Vagina (tissue), 2 donors: Measurements from ENCODE around the gene CNTNAP5.

Experiments used
- POLR2A ChIP-seq, 2 donors: fragments of 450-650 bp; IDR thresholded peaks; one replicate each; pipeline ENCODE4 v1.6.1; 2017; ENCODE audit warnings: antibody characterized with exemption in 2 of 2, mild to moderate bottlenecking in 2 of 2, moderate library complexity in 2 of 2
- POLR2AphosphoS5 ChIP-seq, 2 donors: sonication (generic); formaldehyde crosslinking; IDR thresholded peaks; one replicate each; pipeline ENCODE4 v1.9.0; 2017; ENCODE audit warnings: antibody characterized with exemption in 2 of 2, mild to moderate bottlenecking in 2 of 2, low read depth in 1 of 2; ENCODE audit not compliant: insufficient read depth in 1 of 2
- TF ChIP-seq, protein P1 (sequence below), 3 experiments: fragments of 450-650 bp in 2 of 3; fragments of 200-600 bp in 1 of 3; sonication (generic) in 1 of 3; IDR thresholded peaks; one replicate each; pipeline ENCODE4 v1.5.1; 2017 to 2019; ENCODE audit warnings: antibody characterized with exemption in 3 of 3, mild to moderate bottlenecking in 2 of 3, moderate library complexity in 2 of 3

DNA sequence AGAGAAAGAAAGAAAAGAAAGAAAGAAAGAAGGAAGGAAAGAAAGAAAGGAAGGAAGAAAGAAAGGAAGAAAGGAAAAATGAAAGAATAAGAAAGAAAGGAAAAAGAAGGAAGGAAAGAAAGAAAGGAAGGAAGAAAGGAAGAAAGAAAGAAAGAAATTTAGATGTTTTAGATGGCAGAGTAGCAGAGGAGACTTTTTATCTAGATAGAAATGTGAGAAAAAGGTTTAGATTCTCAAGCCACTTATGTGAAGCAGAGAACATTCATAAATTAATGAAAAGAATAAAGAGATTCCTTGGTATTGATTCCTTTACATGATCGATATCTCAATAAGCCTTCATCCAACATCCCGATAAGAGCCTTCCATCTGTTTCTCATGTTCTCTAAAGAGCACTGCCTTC lies 513.5 kb downstream of the CNTNAP5 start:
- TF ChIP-seq, protein P1, sequence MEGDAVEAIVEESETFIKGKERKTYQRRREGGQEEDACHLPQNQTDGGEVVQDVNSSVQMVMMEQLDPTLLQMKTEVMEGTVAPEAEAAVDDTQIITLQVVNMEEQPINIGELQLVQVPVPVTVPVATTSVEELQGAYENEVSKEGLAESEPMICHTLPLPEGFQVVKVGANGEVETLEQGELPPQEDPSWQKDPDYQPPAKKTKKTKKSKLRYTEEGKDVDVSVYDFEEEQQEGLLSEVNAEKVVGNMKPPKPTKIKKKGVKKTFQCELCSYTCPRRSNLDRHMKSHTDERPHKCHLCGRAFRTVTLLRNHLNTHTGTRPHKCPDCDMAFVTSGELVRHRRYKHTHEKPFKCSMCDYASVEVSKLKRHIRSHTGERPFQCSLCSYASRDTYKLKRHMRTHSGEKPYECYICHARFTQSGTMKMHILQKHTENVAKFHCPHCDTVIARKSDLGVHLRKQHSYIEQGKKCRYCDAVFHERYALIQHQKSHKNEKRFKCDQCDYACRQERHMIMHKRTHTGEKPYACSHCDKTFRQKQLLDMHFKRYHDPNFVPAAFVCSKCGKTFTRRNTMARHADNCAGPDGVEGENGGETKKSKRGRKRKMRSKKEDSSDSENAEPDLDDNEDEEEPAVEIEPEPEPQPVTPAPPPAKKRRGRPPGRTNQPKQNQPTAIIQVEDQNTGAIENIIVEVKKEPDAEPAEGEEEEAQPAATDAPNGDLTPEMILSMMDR (IDR thresholded peaks at IDR 0.05): no peak
- TF ChIP-seq POLR2A (IDR thresholded peaks at IDR 0.05) (no peak), POLR2AphosphoS5 (IDR thresholded peaks at IDR 0.05; ENCODE audit: insufficient read depth in 1 of 2, low read depth in 1 of 2) (no peak)
